NCI-H2081 treated with DMSO at 0.1 percent for 48 hours (cell line): Measurements from ENCODE around the gene HAO2.
"Not testable (repeated sequence)": the region's sequence is repeated elsewhere in the genome, so short reads cannot be mapped to it uniquely, and the experiment has no call there.

Experiments used
- DNase-seq: peaks from one replicate; lab custom pipeline; 2025; lab: John Stamatoyannopoulos, UW

The HAO2 gene

DNA sequence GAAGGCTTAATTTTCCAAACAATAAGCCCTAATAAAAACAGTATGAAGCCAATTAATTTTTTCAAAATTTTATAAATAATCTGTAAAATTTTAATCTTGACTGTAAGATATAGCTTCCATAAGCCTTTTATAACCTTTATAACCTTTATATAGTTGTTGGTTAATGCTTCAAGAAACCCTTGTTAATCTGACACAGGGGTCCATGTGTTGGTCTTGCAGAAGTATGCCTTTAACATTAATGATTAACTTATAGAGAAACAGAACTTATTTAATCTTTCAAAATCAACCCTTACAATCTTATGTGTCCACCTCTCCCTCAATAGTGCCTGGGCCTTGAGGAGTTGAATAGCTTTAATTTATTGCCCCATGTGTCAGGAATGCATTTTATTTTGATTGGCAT lies 23.2 kb upstream of the HAO2 start:
- no peak for DNase-seq

DNA sequence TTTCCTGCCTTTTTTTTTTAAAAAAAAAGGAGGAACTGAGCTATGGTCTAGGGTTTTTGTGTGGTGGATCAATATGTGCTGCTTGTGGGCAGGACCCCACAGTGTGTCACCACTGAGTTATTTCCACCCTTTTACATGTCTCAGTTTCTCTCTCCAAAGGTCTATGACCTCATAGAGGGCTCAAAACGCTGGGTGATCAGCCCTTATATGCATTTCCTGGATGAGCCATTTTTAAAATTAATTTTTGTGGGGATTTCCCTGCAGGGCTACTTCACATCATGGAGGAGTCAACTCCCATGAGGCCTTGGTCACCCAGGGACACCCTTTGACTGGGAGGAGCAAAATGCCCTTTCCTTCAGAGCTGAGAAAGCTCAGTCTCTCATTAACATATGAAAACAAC lies 20.7 kb upstream of the HAO2 start:
- DNase-seq = no peak

DNA sequence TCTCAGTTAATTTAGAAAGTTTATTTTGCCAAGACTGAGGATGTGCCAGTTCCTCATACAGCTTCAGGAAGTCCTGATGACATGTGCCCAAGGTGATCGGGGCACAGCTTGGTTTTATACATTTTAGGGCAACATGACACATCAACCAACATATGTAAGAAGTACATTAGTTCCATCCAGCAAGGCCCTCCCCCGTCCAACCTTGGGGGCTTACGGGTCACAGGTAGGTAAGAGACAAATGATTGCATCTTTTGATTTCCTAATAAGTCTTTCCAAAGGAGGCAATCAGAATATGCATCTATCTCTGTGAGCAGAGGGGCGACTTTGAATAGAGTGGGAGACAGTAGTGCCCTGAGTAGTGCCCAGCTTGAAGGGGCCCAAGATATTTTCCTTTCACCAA lies 19.6 kb upstream of the HAO2 start:
- DNase-seq = no peak

DNA sequence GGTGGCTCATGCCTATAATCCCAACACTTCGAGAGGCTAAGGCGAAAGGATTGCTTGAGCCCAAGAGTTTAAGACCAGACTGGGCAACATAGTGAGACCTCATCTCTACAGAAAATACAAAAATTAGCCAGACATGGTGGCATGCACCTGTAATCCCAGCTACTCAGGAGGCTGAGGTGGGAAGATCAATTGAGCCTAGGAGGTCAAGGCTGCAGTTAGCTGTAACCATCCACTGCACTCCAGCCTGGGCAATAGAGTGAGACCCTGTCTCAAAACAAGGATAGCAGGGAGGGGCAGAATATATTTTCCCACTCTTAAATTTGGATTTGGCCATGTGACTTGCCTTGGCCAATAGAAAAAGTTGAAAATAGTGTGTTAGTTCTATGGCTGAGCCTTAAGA lies 17.7 kb upstream of the HAO2 start:
- not testable (repeated sequence) for DNase-seq

DNA sequence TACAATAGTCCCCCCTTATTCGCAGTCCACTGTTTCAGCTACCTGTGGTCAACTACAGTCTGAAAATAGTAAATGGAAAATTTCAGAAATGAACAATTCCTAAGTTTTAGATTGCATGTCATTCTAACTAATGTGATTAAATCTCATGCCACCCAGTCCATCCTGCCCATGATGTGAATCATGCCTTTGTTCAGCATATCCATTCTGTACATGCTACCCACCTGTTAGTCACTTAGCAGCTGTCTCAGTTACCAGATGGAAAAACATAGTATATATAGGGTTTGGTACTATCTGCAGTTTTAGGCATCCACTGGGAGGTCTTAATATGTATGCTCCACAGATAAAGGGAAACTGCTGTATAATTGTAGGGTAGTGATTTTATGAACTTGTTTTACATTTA lies 16.6 kb upstream of the HAO2 start:
- DNase-seq = no peak

DNA sequence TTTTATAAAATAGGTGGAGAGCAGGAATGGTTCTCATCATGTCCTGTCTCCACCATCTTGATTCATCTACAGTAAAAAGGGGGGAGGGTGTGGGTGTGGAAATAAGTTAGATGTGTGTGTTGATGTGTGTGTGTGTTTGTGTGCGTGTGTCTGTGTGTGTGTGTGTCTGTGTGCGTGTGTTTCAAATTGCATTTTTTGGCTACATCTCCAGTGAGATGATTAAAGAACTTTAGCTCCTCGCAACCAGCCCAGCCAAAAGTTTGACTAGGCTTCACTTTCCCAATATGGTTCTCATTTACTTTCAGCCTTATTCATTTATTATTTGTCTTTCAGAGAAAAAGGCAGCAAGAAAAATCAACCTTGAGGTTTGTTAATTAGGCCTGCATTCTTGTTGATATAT lies 14.7 kb upstream of the HAO2 start:
- no peak for DNase-seq

DNA sequence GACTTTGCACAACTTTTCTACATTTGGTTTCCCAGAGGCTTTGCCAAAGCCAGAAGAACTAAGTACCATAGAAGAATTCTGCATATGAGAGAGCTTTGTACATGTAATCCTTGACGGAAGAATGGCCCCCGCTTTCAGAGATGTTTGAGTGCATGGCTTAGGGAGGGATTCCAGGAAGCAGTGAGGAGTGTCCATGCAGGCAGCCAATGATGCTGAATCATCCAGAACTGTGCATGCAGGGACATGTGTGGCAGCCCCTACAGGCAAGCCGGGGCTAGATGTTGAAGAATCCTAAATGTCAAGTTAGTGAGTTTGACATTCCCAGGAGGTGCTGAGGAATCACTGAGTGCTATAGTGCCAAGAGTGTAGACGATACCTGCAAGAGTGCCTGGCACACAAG lies 9.9 kb upstream of the HAO2 start:
- DNase-seq = no peak

DNA sequence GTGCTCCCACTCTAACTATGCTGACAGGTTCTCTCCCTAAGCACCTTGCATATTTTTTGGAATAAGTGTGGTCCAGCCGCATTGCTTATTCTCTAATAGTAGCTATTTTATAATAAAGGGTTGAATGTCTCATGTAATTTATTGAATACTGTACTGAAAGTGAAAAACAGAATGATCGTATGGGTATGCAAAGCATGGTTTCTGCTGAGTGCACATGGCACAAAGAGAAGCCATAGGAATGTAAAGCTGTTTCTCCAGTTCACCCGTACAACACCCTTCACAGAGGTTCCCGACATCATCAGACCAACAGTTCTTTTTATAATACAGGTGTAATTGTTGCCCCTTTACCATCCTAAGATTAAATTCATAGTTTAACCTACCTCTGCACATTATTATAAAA lies 8.9 kb upstream of the HAO2 start:
- no peak for DNase-seq

DNA sequence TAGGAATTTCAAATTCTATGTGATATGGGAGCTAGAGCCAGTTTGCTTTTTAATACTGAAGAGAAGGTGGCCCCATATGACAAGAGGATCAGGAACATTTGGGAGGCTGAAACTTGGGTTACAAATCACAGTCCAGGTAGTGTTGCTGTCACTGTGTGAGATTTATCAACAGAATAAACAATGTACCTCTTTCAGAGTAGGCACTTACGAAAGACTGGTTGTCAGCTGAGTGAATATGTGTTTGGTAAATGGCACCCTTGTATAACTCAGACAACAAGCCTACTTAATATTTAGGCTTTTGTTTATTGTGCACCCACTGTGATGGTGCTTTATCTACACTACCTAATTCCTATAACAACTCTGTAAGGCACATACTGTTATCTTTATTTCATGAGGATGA lies 7.4 kb upstream of the HAO2 start:
- DNase-seq = no peak

DNA sequence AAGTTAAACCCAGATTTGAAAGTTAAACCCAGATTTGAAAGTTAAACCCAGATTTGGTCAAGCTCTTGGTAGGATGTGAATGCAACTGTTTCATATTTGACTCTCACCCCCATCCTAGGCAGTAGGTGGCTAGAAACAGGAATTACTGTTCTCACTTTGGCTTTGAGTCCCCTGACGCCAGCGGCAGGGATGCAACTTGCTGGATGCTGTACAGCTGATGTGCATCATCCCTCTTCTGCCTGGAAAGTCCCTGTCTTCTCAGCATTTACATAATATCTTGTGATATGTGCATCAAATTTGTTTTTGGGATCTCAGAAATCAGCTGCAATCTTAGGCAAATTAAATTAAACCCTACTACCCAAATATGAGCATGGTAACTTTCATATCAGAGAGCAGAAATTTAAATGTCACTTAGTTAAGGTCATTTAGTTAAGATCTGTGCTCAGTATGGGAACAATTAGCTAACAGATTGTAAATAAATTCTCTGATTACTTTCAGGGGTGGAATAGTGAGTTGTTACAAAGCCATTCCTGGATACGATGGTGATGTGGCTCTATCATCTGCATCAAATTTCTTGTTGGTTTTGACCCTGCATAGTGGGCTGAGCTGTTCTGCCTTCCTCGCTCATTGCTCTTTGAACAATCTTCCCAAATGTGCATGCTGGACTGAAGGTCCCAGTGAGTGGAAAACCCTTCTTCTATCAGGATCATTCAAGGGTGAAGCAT lies 6.8 kb upstream of the HAO2 start:
- no peak for DNase-seq

DNA sequence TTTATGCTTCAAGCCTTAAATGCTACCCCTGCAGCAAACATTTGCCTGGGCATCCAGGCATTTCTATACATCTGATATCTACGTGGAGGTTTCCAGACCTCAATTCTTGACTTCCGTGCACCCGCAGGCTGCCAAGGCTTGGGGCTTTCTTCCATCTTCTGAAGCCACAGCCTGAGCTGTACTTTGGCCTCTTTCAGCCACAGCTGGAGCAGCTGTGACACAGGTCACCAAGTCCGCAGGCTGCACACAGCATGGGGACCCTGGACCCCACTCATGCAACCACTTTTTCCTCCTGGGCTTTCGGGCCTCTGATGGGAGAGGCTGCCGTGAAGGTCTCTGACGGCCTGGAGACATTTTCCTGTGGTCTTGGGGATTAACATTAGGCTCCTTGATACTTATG lies 5.4 kb upstream of the HAO2 start:
- DNase-seq = no peak

DNA sequence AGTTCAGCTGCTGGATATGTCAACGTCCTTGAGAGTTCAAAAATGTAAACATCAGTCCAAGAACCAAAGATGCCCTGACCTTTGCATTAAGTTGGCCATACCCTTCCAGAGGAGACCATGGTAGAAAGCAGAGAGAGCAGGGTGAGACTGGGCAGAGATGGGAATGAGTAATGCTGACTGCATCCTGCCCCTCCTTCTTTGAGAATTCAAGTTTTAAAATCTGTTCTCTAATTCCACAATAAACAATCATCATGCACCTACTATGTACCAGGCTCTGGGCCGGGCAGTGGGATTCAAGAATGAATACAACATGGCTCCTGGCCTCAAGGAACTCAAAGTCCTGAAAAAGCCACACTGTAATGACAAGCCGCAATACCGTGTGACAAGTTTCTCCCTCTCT lies 3.9 kb upstream of the HAO2 start:
- DNase-seq = no peak

DNA sequence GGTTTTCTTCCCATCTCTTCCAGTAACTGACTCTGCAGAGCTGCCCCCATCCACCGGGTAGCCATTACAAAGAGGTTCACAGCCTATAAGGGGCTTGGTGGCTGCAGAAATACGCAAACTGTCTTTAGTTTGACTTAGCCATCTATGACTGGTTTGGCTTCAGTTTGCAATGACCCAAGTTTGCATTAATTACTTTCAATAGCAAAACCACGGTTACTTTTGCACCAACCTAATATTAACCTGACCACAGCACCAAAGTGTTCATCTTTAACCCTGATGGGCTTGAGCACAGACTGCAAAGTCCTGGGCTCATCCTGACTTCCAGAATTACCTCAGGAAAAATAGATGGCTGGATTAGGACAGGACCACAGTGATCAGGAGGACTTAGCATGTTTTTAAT lies 2.2 kb upstream of the HAO2 start:
- no peak for DNase-seq

DNA sequence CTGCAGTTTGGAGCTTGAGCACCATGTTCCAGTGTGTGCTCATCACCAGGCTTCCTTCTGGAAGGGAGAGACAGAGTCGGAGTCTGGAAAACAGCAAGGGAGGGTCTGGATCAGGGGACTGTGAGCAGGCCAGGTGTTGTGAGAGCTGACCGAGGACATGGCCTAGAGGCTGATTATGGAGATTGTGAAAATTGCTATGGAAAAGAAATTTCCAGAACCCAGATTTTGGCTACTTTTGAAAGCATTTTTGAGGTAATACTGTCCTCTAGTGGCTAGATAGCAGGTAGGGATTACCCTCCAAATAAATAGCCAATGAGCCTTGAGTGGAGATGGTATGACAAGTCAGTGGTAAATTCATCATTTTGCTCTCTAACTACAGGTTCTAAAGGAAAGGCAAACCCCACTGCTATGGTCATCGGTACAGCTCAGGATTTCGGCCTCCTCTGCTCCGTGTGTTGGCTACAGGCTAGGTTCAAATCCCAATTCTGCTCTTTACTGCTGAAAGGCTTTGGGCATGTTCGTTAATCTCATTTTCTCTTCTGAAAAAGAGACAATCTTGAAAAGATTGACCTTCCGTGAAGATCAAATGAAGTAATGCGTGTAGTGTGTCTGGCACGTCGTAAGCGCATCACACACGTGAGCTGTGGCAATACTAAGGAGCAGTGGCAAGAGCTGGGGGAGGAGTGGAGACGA lies 1.0 kb upstream of the HAO2 start:
- no peak for DNase-seq

DNA sequence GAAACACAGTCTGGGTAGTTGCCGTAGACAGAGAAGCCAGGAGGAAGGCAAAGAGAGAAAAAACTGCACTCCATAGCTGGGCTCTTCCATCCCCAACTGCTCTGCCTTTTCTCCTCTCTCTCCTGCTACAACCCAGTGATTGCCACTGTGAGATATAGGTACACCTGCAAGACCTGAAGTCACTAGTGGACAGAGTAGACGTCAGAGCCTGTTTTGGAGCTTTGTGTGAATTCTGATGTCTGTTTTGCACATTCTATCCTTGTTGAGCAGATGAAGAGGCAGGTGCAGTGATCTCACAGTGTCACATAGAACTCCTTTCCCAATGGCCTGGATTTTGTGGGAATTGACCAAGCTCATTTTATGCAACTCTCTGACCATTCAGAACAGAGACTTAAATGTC lies 2.2 kb downstream of the HAO2 start:
- DNase-seq = no peak

DNA sequence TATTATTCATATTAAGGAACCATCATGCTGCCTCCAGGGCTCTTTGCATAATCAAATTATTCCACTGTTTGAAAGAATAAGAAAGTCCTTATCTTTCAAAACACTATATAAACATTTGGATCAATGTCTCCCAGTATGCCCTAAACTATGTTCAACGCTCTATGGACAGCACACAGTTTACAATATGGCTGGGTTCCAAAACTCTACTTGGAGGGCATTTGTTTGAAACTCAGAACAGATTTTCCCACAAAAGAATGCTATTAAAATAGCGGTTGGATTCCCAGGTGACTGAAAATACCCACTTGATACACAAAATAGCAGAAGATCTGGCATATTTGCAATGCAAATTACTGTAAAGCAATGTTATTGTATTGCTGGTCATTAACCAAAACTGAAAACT lies 3.2 kb downstream of the HAO2 start:
- DNase-seq = no peak

DNA sequence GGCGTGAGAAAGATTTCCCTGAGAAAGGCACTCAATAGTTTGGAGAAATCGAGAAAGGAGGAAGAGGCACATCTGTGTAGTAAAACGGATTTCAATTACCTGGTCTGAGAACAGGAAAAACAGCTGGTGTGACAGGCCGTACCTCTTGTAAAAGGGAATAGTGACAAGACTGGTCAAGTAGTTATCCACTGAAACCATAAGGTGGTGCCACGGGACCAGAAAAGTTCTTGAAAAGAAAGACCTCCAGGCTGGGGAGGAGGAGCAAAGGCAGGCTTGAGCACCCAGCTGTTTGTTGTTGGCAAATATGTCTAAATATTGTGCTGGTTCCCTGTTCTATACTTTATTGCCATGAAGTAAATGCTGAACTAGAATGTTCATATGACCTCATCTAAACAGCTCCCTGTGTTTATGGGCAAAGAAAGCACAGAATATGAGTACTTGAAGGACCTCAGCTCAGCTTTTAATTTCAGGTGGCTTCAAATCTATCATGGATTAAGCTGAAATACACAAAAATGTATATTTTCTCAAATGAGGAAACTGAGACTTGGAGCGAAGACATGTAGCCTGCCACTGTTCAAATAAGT lies 4.0 kb downstream of the HAO2 start:
- DNase-seq = no peak

DNA sequence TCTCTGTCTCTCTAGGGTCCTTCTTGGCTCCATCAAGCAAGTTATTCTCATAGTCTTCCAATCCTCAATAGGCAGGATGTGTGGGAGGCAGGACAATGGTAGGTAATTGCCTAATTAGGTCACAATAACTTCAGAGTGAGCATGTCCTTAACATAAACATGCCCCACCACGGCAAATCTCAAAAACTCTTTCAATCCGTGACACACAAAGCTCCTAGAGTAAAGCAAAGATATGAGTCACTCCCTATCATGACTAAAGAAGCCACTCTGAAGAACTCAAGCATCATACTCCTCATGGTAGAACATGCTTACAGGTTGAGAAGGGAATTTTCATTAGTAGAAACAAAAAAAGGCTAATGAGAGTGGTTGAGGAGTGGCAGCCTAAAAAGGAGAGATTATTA lies 4.9 kb downstream of the HAO2 start:
- no peak for DNase-seq

DNA sequence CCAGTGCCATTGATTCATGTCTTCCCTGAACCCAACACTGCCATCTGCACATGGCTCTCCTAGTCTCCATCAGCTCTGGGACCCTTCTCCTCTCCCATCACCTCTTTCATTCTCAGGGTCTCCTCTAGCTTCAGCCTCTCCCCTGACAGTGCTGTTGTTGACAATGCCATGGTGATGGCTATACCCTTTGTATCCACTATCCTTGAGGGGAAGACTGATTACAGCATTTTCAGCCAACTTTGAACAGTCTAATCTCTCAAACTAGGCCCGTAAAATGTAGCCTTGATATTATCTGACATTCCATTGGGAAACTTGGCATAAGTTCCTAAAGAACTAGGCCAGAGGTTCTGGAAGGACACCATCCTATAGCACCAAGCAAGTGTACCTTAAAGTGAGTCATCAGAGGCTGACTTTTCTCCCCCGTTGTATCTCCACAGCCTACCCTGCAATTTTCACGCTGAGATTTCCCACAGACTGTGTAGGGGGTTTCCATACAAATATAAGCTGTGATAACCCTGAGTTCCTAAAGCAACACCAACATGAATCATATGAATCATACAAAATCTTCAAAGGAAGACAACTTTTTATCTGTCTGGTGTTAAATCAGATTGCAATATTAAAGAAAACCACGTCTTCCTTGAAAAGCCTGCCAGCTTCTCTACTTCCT lies 5.8 kb downstream of the HAO2 start:
- no peak for DNase-seq

DNA sequence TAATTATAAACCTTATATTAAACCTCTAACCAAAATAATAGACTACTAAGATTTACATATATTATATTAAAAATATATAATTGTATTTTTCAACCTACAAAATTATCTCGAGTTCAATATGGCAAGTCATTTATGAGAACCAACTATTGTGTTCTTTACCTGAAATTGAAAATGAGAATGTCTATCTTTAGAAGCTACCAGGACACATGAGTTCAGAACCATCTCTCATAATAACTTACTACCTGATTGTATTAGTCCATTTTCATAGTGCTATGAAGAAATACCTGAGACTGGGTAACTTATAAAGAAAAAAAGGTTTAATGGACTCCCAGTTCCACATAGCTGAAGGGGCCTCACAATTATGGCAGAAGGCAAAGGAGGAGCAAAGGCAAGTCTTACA lies 6.8 kb downstream of the HAO2 start:
- DNase-seq = no peak

DNA sequence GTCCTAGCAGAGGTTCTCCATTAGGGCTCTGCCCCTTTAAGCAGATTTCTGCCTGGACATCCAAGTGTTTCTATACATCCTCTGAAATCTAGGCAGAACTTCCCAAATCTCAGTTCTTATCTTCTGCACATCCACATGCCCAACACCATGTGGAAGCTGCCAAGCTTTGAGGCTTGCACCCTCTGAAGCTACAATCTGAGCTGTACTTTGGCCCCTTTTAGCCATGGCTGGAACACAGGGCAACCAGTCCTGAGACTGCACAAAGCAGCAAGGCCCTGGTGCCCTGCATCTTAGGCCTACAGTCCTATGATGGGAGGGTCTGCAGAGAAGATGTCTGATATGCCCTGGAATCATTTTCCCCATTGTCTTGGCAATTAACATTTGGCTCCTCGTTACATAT lies 8.0 kb downstream of the HAO2 start:
- DNase-seq = no peak

DNA sequence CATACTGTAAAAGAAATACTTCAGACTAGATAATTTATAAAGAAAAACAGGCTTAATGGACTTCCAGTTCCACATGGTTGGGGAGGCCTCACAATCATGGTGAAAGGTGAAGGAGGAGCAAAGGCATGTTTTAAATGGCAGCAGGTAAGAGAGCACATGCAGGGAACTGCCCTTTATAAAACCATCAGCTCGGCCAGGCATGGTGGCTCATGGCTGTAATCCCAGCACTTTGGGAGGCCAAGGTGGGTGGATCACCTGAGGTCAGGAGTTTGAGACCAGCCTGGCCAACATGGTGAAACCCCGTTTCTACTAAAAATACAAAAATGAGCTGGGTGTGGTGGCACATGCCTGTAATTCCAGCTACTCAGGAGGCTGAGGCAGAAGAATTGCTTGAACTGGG lies 9.0 kb downstream of the HAO2 start:
- DNase-seq = not testable (repeated sequence)

DNA sequence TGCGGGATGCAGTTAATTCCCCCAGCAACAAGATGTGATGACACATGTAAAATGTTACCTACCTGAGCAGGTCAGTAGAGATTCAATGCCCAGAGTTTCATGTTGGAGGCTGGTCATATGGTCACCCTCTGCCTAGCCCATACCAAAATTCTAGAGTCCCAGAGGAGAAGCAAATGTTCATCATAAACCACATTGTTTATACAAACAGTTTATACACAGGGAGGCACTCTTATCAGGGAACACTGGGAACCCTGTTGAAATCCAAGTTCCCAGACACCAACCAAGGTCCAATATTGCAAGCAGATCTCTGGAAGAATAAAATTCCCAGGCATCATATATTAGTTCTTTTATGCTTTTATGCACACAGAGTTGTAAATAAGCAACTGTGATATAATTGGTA lies 10.5 kb downstream of the HAO2 start:
- DNase-seq = no peak
